ENCODE data around the gene KLK12. TPM values are rescaled to one million over a fixed set of nuclear protein-coding genes. Genes with fewer than 3 reads are reported as not detected.

Gene KLK12
- total RNA-seq, 1 donor from 2014 or later = not detected

GRCh38 chr19:51063664-51064063 lies 28.9 kb upstream of the KLK12 start:
- Mint-ChIP-seq H3K4me3 (no peak overlapping the region), H3K4me1 (peaks cover 4% of the 10 kb centered on the region), H3K27ac (ENCODE audit: unreplicated experiment) (no peak overlapping the region), H3K9me3 (peaks cover 13% of the 10 kb centered on the region), H3K36me3 (ENCODE audit: low read depth) (no peaks in the 10 kb centered on the region), H3K27me3 (ENCODE audit: low read depth) (peaks cover 47% of the 10 kb centered on the region)
- DNase-seq (ENCODE audit: low read depth, low spot score) = no peak
- TF ChIP-seq CTCF (conservative IDR thresholded peaks at IDR 0.05) = no peak

GRCh38 chr19:51060973-51061372 lies 26.2 kb upstream of the KLK12 start:
- no peaks in the 10 kb centered on the region for H3K36me3 Mint-ChIP-seq (ENCODE audit: low read depth)
- peaks cover 4% of the 10 kb centered on the region for H3K4me1 Mint-ChIP-seq
- peaks cover 70% of the 10 kb centered on the region for H3K27me3 Mint-ChIP-seq (ENCODE audit: low read depth)
- no peak for DNase-seq (ENCODE audit: low read depth, low spot score)
- no peak overlapping the region for H3K4me3 Mint-ChIP-seq
- TF ChIP-seq CTCF (conservative IDR thresholded peaks at IDR 0.05) = no peak
- H3K9me3 Mint-ChIP-seq = peaks cover 9% of the 10 kb centered on the region
- no peak overlapping the region for H3K27ac Mint-ChIP-seq (ENCODE audit: unreplicated experiment)

- peaks cover 74% of the 10 kb centered on the region for H3K27me3 Mint-ChIP-seq (ENCODE audit: low read depth)
- no peak overlapping the region for H3K27ac Mint-ChIP-seq (ENCODE audit: unreplicated experiment)
- no peak overlapping the region for H3K4me3 Mint-ChIP-seq
- peaks cover 9% of the 10 kb centered on the region for H3K9me3 Mint-ChIP-seq
- no peak for TF ChIP-seq CTCF (conservative IDR thresholded peaks at IDR 0.05)
- no peak for DNase-seq (ENCODE audit: low read depth, low spot score)
- H3K36me3 Mint-ChIP-seq (ENCODE audit: low read depth) = no peaks in the 10 kb centered on the region
- peaks cover 3% of the 10 kb centered on the region for H3K4me1 Mint-ChIP-seq
These were observed 25.5 kb upstream of the KLK12 start for GRCh38 chr19:51060336-51060735.

GRCh38 chr19:51059715-51060114 lies 24.9 kb upstream of the KLK12 start:
- no peak overlapping the region for H3K4me3 Mint-ChIP-seq
- H3K36me3 Mint-ChIP-seq (ENCODE audit: low read depth) = no peaks in the 10 kb centered on the region
- H3K27me3 Mint-ChIP-seq (ENCODE audit: low read depth) = peaks cover 77% of the 10 kb centered on the region
- no peaks in the 10 kb centered on the region for H3K4me1 Mint-ChIP-seq
- H3K27ac Mint-ChIP-seq (ENCODE audit: unreplicated experiment) = no peak overlapping the region
- H3K9me3 Mint-ChIP-seq = peaks cover 9% of the 10 kb centered on the region
- no peak for TF ChIP-seq CTCF (conservative IDR thresholded peaks at IDR 0.05)
- no peak for DNase-seq (ENCODE audit: low read depth, low spot score)

GRCh38 chr19:51055866-51056265 lies 21.1 kb upstream of the KLK12 start:
- H3K4me3 Mint-ChIP-seq = no peak overlapping the region
- H3K4me1 Mint-ChIP-seq = no peaks in the 10 kb centered on the region
- peaks cover 69% of the 10 kb centered on the region for H3K27me3 Mint-ChIP-seq (ENCODE audit: low read depth)
- peaks cover 2% of the 10 kb centered on the region for H3K9me3 Mint-ChIP-seq
- DNase-seq (ENCODE audit: low read depth, low spot score) = no peak
- no peak overlapping the region for H3K27ac Mint-ChIP-seq (ENCODE audit: unreplicated experiment)
- no peak for TF ChIP-seq CTCF (conservative IDR thresholded peaks at IDR 0.05)
- H3K36me3 Mint-ChIP-seq (ENCODE audit: low read depth) = no peaks in the 10 kb centered on the region

- Mint-ChIP-seq H3K27me3 (ENCODE audit: low read depth) (peaks cover 34% of the 10 kb centered on the region), H3K27ac (ENCODE audit: unreplicated experiment) (no peak overlapping the region), H3K4me1 (no peaks in the 10 kb centered on the region), H3K36me3 (ENCODE audit: low read depth) (no peaks in the 10 kb centered on the region), H3K9me3 (no peaks in the 10 kb centered on the region), H3K4me3 (no peak overlapping the region)
- no peak for TF ChIP-seq CTCF (conservative IDR thresholded peaks at IDR 0.05)
- no peak for DNase-seq (ENCODE audit: low read depth, low spot score)
These were observed 12.2 kb upstream of the KLK12 start for GRCh38 chr19:51047031-51047335.
